CD4-positive, alpha-beta T cell treated with Interleukin-17A for 1 hour (primary cell): ENCODE measurements around the gene ZNF770.

ENCODE experiments used
- DNase-seq: peaks from one replicate; pipeline ENCODE4 v3.0.0-alpha.2; 2020

ZNF770 gene, protein sequence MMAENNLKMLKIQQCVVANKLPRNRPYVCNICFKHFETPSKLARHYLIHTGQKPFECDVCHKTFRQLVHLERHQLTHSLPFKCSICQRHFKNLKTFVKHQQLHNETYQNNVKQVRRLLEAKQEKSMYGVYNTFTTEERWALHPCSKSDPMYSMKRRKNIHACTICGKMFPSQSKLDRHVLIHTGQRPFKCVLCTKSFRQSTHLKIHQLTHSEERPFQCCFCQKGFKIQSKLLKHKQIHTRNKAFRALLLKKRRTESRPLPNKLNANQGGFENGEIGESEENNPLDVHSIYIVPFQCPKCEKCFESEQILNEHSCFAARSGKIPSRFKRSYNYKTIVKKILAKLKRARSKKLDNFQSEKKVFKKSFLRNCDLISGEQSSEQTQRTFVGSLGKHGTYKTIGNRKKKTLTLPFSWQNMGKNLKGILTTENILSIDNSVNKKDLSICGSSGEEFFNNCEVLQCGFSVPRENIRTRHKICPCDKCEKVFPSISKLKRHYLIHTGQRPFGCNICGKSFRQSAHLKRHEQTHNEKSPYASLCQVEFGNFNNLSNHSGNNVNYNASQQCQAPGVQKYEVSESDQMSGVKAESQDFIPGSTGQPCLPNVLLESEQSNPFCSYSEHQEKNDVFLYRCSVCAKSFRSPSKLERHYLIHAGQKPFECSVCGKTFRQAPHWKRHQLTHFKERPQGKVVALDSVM

DNA sequence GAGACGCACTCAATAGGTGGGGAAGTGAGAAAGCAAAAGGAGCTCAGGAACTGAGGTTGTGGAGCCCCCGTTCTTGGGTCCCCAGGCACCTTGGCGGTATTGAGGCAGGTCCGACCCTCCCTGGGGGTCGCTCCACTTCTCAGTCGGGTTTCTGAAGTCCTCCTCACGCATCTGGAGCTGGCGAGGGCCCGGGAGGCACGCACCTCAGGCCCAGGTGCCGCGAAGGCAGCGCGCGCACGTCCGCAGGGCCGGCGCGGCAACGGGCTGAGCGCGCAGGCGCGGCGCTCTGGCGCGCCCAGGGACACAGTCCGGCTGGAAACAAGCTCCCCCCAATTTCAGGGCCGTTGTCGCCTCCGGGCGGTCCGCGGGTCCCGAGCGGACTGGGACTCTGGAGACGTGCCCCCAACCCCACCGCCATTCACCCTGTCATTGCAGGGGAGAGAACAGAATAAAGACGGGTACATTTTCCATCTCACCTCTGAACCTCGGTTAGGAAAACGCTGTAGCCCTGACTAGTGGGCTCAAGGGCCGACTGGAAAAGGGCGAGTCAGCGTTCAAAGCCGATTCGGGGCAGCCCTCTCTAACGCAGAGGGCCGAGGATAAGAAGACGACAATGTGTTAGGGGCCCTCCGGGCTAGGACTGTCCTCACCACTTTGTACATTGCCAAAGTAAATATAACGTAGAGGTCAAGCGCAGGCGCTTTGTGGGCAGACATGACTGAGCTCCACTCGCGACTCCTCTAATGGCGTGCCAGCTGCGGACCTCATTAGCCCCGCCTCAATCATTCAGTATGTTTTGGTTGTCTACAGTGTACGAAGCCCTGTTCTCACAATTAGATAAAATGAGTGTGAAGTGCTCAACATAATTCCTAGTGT lies at the start of gene ZNF770:
ZNF770 (minus strand) TSS at position 261 of the 876 bp plus-strand sequence. CDS start 4,853 bp downstream, outside the sequence.
- DNase-seq: peak; percentile 89

DNA sequence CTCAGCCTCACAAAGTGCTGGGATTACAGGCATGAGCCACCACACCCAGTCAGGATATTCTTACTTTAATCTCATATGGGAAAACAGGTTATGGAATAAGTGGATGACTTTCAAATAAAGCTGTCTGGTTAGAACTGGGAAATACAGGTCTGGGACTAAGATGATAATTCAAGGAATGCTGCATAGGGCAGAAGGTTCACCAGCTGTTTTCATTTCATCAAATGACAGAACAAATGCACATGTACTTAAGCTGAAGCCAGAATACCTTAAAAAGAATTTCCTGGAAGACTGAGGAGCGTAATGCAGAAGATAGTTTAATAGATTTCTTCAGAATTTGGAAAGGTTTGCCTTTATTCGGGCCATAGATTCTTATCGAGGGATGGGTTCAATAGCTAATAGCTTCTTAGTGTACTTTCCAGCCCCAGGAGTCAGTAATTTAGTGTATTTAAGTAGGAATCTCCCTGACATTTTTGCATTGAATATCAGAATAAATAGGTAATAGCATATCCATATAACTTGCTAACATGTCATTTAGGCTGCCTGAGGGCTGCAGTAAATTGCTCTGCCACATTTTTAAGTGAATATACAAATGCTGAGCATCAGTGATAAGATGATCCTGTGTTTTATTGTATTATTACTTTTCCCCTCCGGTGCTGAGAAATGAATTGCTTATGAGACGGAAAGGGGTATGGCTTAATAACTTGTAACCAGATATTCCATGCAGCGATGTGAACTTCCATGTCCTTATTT lies 40.3 kb upstream of the ZNF770 start:
- DNase-seq: no peak

DNA sequence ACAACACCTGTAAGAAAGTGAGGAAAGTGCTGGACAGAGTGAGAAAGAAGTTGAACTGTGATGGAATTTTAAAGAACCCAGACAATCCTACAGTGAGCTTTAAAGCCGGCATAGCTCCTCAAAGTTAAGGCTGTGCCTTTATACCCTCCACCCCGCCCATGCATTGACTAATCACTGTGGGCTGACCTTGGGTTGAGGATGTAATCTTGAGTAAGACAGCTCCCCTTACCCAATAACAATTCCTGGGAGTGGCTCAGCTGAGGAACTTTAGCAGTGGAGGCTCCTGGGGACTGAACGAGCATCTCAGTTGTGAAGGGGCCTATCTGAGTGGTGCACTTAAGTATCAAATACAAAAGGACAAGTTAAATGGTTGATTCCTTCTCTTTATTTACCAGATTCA lies 35.7 kb upstream of the ZNF770 start:
- no peak for DNase-seq

DNA sequence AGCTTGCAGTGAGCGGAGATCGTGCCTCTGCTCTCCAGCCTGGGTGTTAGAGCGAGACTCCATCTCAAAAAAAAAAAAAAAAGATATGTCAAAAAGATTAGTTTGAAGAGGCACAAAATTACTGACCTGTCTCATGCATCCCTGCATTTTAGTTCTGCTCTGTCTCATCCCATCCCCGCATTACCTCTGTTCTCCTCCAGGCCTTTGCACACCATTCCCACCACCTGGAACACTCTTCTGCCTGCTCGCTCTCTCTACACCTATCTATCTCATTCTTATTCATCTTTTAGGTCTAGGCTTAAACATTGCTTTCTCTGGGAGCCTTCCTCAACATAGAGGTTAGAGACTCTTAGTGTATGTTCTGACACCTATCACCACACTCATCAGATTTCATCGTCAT lies 32.9 kb upstream of the ZNF770 start:
- no peak for DNase-seq

DNA sequence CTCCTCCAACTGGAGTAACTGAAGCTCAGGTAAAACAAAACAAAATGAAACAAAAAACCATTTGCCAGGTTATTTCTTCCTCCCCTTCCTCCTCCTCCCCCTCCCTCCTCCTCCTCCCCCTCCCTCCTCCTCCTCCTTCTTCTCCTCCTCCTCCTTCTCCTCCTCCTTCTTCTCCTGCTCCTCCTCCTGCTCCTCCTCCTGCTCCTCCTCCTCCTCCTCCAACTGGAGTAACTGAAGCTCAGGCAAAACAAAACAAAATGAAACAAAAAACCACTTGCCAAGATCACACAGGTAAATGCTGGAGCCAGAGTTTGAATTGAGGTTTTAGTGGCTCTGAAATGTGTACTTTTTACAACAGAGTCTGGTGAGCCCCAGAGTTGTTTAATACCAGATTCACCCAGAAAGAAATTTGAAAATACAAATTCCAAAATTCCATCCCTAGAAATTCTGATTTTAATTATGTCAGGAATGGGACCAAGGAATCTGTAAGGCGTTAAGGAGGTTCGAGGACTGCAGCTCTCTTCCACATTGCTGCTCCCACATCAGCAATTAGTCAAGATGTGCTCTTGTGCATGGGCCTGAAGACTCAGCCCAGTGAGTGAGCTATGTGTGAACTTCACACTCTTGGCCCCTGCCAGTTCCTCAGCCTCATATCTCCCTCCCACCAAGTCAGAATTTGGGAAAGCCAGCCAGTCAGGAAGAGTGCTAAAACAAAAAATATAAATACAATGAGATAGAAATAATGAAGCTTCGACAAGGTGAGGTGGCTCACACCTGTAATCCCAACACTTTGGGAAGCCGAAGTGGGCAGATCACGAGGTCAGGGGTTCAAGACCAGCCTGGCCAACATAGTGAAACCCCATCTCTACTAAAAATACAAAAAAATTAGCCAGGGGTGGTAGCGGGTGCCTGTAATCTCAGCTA lies 31.6 kb upstream of the ZNF770 start:
- no peak for DNase-seq

DNA sequence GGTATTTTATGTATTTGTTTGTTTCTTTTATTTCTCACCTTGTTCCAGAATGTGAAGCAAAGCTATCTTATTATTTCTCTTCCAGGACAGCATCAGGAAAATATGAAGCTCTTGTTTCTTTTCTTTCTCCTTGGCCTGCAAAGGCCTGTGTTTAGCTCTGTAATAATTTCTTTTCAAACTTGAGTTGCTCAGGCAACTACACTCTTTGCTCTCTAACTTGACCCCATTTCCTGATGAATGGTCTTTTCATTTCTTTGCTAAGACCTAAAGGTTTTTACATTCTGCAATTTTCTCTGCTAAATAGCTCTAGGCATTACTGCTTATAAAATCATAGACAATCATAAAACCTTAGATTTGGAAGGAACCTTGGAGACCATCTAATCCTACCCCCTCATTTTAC lies 26.2 kb upstream of the ZNF770 start:
- DNase-seq: no peak

DNA sequence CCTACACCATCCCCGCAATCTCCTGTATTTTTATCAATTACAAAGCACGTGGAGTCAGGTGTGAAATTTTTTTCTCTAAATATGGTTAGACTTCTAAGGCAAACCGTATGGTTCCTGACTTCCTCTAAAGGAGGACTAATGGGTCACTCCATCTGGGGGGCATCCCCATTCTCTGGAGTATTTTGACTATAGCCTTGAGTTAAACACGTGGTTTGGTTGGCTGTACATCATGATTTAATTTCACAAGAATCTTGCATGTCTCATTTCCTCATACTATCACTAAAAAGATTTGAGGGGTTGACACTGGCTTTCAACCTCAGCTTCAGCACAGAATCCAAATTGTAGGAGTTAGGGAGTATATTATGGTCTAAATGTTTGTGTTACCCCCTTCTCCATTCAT lies 25.3 kb upstream of the ZNF770 start:
- DNase-seq: no peak

DNA sequence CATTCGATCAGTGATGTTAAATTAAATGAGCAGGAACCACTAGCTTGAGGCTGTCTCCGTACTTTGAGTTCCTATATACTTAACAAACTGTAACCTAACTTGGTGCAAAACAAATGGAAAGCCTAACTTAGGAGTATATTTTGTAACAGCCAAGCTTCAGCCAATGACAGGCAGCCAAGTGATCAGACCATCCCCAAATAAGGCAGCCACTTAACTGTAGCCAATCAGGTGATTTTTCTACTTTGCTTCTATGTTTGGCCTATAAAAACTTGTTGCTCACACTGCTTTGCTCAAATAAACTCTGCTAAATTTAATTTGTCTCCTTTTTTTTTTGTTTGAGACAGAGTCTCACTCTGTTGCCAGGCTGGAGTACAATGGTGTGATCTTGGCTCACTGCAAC lies 19.3 kb upstream of the ZNF770 start:
- DNase-seq: no peak

DNA sequence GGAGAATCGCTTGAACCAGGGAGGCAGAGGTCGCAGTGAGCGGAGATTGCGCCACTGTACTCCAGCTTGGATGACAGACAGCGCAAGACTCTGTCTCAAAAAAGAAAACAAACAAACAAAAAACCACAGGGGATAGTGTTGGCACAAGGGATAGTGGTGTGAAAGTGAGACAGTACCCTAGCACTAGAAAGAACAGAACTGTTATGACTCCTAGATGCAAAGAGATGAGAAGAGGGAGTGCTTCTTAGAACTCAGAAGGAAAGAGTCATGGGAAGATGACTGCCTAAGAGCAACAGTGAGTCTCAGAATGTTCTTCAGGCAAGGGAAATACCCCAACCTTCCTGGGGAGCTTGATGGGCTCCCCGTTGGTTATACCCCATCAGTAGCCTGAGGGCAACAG lies 17.8 kb upstream of the ZNF770 start:
- no peak for DNase-seq

DNA sequence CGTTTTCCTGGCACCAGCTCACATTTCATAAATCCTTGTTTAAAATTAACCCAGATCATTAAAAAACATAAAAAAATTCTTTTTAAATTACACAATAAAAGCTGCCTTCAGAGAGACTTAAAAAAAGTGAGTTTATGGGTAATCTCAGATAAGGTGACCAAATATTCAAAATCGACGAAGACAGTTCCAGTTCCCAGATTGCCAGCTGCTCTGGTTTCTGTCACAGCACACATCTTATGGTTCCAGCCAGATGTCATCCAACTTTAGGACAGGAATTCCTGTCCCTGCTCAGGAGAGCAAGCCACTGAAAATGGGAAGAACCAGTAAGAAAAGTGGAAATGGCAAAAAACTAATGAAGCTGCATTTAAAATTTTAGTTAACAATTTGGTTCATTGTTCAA lies 15.8 kb upstream of the ZNF770 start:
- DNase-seq: no peak

DNA sequence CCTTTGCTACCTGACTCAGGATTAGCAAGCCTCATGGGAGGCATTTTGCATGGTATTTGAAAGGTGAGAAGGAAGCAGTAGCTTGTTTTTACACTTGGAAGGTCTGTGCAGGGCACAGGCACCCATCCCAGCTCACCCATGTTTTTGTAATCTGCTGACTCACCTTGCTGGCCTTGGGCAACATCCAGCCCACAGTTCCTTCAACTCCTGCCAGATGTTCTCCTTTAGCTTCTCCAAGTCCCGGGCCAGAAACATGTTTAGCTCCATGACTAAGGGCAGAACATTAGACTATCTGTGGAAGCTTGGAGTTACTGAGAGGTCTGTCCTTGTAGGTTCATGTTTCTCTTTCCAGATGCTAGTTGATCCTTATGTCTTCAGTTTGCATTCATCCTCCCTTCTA lies 12.4 kb upstream of the ZNF770 start:
- DNase-seq: no peak

DNA sequence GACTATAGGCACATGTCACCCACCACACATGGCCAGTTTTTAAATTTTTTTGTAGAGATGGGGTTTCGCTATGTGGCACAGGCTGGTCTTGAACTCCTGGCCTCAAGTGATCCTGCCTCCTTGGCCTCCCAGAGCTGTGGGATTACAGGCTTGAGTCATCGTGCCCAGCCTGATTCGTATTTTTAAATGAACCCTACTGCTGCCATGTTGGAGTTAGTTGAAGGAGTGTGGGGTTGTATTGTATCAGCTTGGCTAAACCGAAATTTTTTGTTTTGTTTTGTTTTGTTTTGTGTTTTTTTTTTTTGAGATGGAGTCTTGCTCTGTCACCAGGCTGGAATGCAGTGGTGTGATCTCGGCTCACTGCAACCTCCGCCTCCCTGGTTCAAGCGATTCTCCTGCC lies 11.8 kb upstream of the ZNF770 start:
- DNase-seq: no peak

DNA sequence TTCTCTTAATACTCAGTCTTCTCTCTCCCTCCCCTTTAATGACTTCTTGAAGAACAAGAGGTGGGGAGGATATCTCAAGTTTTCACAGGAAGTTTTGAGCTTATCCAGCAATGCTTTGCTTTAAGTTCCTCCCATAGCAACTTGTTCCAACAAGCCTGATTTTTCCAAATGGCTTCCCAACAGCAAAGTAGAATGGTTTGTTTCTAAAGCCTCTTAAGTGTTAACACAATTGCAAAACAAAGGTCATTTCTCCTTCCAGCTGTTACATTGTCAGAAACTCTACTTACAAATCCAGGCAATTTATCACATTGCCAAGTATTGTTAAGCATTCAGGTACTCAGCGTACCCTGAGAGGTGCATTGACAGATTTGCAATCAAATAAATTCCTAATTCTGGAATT lies 6.8 kb upstream of the ZNF770 start:
- no peak for DNase-seq

DNA sequence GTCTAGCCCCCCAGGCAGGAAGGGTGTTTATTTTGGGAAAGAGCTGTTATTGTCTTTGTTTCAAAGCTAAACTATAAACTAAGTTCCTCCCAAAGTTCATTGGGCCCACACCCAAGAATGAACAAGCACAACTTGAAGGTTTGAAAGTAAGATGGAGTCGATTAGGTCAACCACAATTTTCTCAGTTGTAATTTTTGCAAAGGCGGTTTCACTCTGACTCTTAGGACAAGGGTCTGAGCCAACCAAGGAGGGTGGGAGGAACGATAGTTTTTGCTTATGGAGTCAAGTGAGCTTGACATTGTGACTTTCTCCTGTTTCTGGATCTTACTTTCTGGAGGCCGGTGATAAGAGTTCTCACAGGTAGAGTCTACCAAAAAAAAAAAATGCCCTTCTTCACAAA lies 5.8 kb upstream of the ZNF770 start:
- DNase-seq: no peak

DNA sequence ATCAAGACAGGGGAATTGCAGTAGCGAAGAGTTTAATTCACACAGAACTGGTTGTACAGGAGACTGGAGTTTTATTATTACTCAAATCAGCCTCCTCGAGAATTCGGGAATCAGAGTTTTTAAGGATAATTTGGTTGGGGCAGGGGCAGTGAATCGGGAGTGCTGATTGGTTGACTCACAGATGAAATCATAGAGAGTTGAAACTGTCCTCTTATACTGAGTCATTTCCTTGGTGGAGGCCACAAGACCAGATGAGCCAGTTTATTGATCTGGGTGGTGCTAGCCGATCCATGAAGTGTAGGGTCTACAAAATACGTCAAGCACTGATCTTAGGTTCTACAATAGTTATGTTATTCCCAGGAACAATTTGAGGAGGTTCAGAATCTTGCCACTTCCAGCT lies 5.3 kb upstream of the ZNF770 start:
- no peak for DNase-seq

DNA sequence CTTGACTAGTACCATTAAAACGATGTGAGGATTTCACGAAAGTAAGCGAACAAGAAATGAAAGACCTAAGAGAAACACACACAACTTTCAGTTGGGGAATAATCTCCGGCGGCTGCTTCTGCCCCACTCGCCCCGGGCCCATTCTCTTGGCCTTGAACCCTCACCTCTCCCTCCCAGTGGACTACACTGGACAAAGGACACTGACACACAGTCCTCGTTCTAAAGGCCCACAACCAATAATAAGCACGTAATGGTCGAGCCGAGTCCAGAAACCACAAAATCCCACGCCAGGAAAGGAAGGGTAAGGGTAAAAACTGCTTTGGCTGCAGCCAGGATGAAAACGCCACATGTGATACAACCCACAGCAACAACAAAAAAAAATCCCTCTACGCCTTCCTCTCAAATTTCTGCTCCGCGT lies 469 bp downstream of the ZNF770 start:
- DNase-seq: no peak

DNA sequence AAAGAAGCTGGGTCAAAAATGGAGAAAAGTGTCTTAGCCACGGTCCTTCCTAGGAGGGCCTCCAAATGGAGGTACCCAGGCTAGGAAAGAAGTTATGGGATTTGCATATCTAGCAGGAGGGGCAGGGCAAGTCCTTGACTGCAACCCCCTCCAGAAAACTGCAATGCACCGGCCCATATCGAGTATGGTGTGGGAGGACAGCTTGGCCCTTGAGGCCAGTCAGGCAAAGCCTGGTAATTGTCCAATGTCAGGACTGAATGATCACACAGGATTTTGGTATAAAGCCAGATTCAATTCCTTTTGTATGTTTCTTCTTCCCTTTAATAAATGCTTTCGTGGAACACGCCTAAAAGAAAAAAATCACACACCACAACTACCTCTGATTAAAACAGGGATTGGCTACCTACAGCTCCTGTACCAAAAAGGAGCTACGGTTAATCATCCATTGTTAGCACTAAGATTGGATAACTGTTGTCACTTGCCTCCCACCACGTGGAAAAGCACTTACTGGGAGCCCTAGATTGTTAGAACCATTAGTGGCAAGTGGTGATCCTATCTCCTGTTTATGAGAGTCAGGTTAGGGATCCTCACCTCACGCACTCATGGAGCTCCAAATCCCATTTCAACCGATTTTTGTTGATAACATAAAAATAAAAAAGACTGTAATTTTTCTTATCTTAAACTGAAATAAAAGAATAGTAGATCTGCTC lies 1.2 kb downstream of the ZNF770 start:
- no peak for DNase-seq

DNA sequence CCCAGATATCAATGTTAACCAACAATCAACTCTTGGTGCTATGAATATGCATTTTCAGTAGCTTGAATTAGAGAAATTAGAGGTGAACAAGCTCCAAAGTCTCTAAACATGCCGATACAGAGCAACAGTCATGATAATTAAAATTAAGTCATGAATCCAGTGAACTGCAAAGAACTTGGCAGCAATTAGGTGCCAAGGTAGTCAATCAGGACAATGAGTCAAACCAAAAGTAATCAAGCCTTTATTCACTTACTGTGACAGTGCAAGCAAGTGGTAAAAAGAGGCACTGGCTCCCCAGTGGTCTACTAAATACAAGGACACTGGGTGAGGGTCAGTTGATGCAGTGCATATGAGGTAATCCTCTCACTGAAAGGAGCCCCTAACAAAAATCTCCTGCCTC lies 1.8 kb downstream of the ZNF770 start:
- DNase-seq: no peak

DNA sequence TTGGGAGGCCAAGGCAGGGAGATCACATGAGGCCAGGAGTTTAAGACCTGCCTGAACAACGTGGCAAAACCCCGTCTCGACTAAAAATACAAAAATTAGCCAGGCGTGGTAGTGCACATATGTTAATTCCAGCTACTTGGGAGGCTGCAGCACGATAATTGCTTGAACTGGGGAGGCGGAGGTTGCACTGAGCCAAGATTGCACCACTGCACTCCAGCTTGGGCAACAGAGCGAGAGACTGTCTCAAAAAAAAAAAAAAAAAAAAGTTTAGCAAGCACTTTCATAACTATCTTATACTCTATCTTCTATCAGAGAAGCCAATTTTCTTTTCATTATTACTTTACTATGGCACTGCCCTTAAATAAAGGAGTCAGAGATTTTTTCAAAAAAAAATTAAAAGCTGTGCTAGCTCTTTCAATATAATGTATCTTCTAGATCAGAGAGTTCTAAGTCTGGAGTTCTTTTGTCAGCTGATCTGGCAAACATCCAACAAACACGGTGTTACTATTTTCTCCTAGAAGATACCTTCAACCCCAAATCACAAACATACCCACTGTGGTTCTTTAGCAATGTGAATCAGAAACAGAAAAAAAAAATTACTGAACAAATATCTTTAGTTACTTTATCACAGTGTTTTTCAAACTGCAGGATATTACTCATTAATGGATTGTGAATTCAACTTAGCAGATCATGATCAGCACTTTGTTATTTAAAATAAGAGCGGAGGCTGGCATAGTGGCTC lies 3.0 kb downstream of the ZNF770 start:
- peak; percentile 33 for DNase-seq

DNA sequence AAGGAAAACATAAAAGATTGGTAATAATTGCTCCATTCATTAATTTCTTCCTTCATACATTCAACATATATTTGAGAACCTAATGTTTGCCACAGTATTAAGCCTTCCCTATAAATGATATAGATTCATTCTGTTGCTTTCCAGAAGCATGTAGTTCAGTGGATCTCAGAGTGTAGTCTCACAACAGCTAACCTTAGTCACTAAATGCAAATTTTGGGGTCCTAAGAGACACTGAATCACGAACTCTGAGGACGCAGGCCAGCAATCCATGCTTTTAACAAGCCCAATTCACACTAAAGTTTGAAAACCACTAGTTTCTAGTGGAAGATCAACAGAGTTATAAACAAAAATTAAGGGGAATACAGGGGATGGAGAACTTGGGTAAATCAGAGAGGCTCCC lies 11.3 kb downstream of the ZNF770 start:
- DNase-seq: no peak
